Globus pallidus (tissue), 1 donor: ENCODE data around the gene NXPH4.

ENCODE experiments used
- DNase-seq: peaks from one replicate; pipeline ENCODE4 v3.0.0-alpha.2; 2015; ENCODE audit warnings: low spot score

Gene NXPH4

DNA sequence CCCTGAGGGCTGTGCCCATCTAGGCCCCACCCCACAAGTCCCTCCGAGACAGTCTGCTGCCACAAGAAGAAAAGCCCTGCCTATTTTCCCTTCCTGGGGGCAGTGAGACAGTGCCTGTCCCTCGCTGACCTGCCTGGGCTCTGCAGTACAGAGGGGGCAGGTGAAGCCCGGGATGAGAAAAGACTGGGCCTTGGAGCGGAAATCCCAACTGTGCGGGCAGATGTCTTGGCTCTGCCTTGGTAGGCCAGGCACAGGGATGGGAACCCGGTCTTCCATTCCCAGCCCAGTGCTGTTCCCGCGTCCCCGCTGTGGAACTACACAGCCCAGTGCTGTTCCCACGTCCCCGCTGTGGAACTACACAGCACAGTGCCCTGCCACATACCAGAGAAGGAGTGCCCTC, 12.8 kb upstream of the NXPH4 start:
- DNase-seq = no peak

DNA sequence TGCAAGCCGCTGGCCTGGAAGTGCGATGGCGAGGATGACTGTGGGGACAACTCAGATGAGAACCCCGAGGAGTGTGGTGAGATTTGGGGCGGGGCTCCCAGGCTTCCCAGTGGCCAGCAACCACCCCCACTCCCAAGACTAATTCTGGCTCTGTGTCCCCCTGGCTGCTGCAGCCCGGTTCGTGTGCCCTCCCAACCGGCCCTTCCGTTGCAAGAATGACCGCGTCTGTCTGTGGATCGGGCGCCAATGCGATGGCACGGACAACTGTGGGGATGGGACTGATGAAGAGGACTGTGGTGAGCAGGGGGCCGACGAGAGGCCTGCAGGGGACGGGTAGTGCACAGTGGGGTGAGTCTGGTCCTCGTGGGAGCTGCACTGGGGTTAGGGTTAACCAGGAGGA, 12.1 kb upstream of the NXPH4 start:
- no peak for DNase-seq

DNA sequence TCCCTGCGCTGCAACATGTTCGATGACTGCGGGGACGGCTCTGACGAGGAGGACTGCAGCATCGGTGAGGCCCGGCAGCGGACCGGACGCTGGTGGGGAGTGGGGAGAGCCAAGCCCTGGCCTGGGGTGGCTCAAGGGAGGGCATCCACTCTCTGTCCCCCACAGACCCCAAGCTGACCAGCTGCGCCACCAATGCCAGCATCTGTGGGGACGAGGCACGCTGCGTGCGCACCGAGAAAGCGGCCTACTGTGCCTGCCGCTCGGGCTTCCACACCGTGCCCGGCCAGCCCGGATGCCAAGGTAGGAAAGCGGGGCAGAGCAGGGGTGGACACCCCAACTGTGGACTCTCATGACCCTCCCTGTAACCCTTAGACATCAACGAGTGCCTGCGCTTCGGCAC, 11.4 kb upstream of the NXPH4 start:
- DNase-seq = no peak

DNA sequence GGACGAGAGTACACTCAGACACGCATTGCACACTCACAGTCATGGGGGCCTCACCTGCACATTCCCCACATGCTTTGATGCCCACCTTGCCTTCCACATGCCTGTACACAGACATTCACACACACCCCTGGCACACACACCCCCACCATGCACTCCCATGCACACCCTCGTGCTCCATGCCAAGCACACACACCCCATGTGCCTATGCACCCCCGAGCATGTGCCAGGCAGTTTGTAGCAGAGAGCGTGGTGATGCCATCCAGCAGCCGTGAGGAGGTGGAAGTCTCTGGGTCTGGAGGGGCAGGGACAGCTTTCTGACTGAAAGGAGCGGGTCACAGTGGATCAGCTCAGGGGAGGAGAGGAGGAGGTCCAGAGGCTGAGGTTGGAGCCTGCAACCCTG, 10.7 kb upstream of the NXPH4 start:
- no peak for DNase-seq

DNA sequence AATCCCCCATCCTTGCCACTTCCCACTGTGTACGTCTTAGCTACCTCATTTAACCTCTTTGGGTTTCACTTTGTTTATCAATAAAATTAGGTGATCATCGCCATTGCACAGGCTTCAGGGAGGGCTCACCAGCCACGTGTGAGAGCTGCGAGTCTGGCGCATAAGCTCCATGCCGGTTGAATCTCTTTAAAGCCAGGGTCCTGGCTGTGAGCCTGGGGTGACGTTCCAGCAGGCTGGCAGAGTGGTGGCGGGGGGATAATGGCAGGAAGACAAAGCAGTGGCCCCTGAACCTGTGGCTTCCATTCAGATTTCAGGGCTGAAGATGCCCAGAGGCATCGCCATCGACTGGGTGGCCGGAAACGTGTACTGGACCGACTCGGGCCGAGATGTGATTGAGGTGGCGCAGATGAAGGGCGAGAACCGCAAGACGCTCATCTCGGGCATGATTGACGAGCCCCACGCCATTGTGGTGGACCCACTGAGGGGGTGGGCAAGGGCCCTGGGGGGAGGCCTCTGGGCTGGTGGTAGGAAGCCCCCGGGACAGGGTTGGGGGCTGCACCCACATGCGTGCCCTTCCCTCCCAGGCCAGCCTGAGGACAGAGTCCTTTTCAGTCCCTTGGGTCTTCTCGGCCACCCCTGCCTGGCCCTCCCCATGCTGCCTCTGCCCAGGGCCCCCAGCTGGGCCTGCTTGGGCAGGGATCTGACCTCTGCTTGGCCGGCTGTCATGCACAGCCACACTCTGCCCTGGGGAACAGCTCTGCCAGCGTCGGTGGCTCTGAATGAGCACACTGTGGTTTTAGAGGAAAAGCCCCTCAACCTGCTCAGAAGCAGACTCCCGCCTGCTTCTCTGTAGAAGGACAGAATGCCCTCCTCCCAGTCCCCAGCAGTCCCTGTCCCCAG, 8.6 kb upstream of the NXPH4 start:
- no peak for DNase-seq

DNA sequence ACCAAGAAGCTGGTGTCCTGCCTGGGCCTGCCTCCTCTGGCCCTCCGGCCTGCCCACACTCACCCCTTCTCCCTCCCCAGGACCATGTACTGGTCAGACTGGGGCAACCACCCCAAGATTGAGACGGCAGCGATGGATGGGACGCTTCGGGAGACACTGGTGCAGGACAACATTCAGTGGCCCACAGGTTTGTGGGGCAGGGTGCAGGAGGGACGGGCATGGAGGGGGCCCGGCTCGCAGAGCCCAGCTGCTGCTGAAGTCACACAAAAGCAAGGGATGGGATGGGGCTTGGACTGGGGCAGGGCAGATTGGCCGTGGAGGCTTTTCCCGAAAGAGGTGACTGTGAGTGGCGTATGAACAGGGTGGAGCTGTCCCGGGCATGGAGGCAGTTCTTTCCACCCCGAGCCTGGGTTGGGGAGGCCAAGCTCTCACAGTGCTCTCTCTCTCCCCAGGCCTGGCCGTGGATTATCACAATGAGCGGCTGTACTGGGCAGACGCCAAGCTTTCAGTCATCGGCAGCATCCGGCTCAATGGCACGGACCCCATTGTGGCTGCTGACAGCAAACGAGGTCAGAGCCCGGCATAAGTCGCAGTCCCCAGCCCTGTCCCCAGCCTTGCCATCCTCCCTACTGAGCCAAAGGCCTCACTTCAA, 7.8 kb upstream of the NXPH4 start:
- peak; percentile 82 for DNase-seq

DNA sequence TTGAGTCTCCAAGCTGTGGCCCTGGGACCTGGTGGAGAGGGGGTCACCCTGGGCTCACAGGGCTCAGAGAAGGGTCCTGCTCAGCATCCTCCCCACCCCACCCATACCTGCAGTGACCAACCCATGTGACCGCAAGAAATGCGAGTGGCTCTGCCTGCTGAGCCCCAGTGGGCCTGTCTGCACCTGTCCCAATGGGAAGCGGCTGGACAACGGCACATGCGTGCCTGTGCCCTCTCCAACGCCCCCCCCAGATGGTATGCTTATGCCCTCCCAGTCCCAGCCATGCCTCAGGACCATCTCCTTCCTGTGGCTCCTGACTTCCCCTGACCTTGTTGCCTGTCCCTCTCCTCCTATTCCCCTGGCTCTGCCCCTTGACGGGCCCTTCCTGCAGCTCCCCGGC, 6.7 kb upstream of the NXPH4 start:
- DNase-seq = no peak

DNA sequence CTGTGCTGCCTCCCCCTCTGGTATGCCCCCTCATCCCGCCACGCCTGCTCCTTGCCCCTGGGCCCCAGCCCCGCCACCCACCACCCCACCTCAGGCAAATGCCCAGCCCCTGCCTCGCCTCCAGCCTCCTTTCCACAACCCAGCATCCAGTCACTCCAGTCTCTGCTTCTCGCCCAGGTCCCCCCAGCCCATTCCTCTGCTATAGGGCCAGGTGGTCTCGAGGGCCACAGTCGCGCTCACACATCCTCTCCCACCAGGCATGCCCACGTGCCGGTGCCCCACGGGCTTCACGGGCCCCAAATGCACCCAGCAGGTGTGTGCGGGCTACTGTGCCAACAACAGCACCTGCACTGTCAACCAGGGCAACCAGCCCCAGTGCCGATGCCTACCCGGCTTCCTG, 6.1 kb upstream of the NXPH4 start:
- DNase-seq = no peak

DNA sequence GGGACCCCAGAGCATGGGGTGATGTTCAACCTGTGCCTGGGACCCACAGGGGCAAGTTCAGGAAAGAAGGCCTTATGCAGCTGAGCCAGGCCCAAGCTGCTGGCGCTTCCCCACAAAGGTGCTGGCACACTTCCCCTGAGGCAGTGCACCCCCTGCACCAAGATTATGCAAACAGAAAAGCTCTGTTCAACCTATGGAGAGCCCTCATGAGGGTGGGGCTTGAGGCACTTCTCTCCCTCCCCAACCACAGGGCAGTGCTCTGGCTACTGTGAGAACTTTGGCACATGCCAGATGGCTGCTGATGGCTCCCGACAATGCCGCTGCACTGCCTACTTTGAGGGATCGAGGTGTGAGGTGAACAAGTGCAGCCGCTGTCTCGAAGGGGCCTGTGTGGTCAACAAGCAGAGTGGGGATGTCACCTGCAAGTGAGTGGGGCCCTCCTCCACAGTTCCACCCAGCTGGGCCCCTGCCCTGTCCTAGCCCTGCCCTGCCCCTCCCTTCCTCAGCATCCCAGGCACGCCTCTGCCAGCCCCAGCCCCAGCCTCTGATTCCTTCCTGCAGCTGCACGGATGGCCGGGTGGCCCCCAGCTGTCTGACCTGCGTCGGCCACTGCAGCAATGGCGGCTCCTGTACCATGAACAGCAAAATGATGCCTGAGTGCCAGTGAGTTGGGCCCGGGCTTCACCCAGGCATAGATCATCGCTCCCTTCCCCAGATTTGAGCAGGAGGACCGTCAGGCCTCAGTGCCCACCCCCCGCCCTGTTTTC, 5.5 kb upstream of the NXPH4 start:
- DNase-seq = no peak

DNA sequence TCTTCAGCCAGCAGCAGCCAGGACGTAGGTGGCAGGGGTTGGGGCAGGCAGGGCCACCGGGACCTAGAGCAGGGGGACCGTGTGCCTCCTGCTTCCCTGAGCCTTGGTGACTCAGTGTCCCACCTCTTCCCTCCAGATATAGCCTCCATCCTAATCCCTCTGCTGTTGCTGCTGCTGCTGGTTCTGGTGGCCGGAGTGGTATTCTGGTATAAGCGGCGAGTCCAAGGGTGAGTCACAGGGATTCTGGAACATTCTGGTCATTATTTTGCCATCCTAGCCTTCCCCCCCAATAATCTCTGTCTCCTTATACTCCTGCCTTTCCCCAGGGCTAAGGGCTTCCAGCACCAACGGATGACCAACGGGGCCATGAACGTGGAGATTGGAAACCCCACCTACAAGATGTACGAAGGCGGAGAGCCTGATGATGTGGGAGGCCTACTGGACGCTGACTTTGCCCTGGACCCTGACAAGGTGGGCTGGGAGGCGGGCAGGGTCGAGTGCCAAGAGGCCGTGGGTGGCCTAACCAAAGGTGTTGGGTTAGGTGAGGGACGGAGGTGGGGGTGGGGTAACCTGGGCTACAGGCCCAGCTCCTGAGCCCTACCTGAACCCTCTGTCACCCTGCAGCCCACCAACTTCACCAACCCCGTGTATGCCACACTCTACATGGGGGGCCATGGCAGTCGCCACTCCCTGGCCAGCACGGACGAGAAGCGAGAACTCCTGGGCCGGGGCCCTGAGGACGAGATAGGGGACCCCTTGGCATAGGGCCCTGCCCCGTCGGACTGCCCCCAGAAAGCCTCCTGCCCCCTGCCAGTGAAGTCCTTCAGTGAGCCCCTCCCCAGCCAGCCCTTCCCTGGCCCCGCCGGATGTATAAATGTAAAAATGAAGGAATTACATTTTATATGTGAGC, 4.5 kb upstream of the NXPH4 start:
- no peak for DNase-seq

DNA sequence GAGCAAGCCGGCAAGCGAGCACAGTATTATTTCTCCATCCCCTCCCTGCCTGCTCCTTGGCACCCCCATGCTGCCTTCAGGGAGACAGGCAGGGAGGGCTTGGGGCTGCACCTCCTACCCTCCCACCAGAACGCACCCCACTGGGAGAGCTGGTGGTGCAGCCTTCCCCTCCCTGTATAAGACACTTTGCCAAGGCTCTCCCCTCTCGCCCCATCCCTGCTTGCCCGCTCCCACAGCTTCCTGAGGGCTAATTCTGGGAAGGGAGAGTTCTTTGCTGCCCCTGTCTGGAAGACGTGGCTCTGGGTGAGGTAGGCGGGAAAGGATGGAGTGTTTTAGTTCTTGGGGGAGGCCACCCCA, 3.9 kb upstream of the NXPH4 start:
- DNase-seq = no peak

DNA sequence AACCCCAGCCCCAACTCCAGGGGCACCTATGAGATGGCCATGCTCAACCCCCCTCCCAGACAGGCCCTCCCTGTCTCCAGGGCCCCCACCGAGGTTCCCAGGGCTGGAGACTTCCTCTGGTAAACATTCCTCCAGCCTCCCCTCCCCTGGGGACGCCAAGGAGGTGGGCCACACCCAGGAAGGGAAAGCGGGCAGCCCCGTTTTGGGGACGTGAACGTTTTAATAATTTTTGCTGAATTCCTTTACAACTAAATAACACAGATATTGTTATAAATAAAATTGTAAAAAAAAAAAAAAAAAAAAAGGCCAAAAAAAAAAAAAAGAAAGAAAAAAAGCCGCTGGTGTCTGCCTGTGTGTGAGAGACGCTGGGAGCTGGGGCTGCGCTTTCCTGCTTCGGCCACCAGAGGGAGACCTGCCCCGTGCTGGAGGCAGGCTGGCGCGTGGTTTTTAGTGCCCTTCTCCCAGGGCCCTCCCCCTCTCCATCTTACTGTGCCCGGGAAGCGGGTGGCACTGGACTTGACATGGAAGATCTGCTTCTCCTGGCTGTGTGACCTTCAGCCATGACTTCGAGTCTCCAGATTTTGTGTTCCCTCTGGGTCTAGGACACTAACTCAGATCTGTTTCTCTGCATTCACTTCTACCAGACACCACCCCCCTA, 3.4 kb upstream of the NXPH4 start:
- peak; percentile 84 for DNase-seq

DNA sequence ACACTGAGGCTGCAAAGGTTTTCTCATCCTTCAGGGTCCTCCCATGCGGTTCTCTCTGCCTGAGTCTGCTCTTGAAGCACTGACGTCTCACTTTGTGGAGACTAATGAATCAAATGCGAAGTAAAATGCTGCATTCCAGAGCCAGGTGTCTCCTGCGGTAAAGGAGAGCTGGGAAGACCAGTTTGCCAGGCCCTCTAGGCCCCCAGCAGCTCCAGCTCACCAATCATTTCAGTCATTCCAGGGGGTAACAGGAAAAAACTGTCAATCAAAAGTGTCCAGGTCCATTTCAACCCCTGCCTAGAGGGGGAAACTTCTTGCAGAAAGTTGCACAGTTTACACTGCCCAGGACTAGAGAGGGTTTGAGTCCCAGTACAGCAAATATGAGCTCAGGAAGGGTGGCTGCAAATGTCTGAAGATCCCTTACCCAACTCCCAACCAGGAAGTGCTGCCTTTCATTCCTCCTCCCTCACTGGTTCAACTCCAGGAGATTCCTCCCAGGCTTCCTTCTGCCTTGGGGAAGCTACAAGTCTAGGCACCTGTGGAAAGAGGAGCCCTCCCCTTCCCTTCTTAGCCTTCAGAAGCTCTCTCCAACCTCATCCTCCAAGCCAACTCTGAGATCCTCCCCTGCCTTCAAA, 2.7 kb upstream of the NXPH4 start:
- no peak for DNase-seq

DNA sequence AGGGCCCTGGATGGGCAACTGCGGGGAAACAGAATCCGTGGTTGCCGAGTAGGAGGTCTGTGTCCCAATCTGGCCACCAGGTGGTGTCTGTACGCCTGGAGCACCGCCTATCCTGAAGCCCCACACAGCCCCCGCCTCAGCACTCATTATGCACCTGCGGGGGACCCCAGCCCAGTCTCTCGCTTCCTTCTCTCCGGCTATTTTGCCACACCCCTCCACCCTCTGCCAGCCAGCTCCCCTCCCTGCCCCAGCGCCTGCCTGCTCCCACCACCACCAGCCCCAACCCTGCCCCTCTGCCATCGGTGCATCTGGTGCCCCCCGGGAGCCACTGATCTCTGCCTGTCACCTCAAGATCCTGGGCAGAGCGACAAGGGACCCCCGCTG, 2.2 kb upstream of the NXPH4 start:
- DNase-seq = no peak

DNA sequence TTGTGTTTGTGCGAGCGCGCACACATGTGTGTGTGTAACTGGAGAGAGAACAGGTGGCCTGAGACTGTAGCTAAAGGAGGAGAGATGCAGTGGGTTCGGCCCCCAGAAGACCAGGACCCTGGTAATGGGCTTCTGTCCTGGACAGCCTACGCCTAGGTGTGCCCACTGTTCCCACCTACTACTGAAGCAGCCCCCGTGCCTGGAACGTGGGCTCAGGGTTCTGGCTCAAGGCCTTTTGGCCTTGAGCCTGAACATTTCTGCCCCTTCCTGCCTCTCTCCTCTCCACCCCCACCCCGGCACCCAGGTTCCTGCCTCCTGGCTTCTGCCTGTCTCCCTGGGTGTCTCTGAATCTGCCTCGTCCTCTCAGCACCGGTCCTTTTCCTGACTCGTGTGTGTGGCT, 1.5 kb upstream of the NXPH4 start:
- DNase-seq = no peak

DNA sequence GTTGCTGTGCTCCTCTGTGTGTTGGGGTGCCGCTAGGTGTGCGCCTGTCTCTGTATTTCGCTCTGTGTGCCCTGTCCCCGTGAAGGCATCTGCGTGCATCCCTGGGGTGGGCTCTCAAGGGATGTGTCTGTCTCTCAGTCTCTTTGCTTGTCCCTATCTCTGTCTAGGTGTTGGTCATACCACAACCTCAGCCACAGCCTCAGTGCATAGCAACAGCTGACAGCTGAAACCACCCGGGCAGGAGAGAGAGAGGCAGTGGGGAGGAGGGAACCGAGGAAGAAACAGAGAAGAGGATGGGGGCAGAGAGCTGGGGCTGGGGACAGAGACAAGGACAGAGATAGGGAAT, 953 bp upstream of the NXPH4 start:
- DNase-seq = no peak

DNA sequence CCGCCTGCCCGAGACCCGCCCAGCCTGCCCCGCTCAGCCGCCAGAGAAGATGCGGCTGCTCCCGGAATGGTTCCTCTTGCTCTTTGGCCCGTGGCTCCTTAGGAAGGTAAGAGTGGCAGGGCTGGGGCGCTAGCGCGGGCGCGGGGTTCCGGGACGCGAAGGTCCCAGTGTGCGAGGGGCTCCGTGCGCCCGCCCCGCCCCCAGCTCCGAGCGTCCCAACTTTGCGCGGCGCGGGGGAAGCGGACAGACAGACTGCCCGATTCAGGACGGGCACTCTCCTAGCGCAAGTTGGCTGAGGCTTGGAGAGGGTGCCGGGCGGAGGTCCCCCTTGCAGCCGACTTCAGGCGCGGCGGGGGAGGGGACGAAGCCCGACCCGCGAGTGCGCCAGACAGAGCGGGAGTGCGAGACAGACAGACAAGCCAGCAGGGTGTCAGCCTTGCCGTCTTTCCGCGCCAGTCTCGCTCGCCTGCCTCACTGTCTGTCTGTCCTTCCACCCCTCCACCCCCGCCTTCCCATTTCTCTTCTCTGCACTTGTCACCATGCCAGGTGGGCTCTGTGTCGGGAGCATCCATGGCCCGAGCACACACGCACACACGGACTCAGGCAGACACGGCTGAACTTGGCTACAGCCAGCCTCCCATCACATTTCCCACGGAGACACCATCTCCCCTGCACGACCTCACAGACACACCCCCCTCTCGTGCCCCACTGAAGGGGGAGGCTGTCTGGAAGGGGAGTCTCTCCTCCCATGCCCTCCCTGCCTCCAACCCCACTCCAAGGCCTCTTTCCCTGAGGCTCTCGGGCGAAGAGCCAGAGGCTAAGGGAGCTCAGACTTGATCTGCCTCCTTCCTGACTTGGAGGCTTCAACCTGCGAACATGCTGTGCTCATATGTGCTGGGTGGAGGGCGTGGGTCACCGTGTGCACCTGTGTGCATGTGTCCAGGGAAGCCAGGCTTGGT, 606 bp downstream of the NXPH4 start:
- no peak for DNase-seq

DNA sequence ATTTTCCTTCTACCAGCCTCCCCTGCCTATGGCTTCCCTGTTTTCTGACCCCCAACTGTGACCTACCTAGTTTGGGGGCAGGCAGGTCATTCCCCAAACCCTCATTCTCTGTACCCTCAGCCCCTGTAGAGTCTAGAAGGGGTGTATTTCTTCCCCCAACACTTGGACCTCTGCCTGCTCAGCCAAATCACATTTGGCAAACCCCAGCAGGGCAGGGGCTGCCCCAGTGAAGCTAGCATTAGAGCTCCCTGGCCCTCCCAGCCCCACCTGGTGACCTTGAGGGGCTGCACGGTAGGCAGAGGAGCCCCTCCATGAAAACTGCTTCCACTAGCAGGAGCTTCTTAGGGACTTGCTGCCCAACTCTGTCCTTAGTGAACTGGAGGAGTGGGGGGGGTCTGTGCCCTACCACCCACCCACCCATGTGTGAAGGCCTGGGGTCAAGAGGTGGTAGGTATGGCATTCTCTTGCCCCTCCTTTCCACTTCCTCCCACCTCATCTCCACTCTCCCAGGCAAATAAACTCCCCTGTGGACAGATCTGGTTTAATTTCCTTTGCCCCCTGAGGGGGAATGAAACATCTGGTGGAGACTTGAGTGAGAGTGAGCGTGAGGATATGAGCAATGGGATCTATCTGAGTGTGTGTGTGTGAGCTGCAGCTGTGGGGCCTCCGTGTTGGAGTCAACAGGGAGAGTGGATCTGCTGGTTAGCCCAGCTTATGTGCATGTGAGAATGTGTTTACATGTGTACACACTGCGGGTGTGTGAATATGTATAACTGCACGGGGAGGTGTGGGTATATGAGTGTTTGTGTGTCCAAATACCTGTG, 1.6 kb downstream of the NXPH4 start:
- DNase-seq = no peak
